Activated CD8-positive, alpha-beta memory T cell treated with anti-CD3 and anti-CD28 coated beads, Interleukin-2, amount 50 U/mL, for 1 hour (primary cell): ENCODE results near the gene SMIM35.
"Not testable (repeated sequence)": the region's sequence is repeated elsewhere in the genome, so short reads cannot be mapped to it uniquely, and the experiment has no call there.

Experiments used
- DNase-seq: peaks from one replicate; pipeline ENCODE4 v3.0.0-alpha.2; 2020; ENCODE audit errors: extremely low read depth

SMIM35 gene

DNA sequence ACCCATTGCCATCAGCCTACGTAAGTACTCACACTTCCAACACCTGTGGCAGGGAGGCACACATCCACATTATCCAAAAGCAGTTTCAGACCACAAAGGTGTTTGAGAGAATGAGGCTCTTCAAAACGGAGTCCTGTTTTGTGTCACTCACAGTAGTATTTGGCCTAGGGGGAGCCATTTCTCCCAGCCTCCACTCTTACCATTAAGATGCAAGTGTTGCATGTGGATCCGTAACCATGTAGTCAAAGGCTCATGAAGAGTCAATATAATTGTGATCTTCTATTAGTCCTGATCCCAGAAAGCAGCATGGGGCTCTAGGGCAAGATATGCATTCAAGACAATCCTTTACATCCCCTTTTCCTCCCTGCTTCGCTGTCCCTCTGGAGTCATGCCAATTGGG, 59.1 kb downstream of the SMIM35 start:
- DNase-seq: no peak

- no peak for DNase-seq
Observed at GRCh38 chr11:118021146-118021545, 65.6 kb downstream of the SMIM35 start.

DNA sequence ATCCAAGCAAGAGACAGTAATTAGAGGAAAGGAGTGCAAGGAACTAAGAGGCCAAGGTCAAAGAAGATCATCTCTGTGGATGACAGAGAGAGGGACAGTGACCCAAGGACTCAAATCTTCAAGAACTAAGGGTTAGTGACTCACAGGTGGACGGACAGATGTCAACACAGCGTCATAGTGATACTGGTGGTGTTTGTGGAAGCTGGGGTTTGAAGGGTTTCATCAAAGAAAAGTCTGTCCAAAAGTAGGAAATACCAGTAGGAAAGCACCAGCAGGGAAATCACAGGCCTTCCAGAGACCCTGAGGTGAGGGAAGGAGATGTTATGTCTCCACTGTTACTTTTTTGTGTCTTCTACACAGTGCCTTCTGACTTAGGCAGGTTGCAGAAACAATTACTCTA, 68.4 kb downstream of the SMIM35 start:
- no peak for DNase-seq

DNA sequence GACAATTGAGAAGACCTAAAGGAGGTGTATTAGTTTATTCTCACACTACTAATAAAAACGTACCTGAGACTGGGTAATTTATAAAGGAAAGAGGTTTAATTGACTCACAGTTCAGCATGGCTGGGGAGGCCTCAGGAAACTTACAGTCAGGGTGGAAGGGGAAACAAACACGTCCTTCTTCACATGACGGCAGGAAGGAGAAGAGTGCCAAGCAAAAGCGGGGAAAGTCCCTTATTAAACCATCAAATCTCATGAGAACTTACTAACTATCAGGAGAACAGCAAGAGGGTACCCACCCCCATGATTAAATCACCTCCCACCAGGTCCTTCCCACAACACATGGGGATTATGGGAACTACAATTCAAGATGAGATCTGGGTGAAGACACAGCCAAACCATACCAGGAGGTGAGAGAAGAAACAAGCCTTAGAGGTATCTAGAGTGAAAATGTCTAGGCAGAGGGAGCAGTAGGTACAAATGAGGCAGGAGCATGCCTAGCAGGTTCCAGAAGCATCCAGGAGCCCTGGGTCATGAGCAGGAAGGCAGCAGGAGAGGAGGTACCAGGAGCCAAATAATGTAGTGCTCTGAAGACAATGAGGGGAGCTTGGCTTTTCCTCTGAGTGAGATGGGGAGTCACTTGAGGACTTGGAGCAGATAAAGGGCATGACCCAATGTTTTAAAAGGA, 69.0 kb downstream of the SMIM35 start:
- no peak for DNase-seq

DNA sequence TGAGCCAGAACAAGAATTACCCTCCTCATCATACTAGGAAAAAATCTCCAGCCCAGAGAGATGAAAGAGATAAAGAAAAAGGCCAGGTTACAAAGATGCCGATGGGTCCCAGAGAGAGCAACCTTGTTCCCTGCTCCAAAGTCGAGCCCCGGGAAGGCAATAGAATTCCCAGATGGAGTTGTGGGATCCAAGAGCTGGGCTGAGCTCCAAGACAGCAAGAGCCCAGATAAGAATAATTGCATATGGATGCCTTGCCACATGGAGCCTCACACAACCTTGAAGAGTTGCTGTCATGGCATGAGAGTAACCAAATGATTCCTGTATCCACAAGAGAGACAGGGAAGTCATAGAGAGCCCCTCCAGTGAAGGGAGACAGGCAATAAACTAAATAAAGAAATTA, 69.7 kb downstream of the SMIM35 start:
- DNase-seq: no peak

DNA sequence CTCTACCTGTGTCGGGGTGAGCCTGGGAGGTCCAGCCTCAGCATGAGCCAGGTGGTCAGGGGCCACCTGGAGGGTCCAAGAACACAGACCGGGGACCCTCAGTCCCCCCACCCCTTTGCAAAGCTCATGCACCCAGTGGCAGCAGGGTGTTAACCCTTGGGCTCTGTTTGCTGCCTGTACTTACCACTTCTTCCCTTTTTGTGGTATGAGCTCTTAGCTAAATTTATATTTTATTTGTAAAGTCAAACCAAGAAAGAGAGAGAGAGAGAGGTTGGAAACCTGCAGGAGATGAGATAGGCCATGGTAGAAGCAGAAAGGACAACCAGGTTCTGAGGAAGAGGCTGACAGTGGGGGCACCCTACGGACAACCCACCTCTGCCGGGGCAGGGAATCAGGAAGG, 70.7 kb downstream of the SMIM35 start:
- DNase-seq: no peak

DNA sequence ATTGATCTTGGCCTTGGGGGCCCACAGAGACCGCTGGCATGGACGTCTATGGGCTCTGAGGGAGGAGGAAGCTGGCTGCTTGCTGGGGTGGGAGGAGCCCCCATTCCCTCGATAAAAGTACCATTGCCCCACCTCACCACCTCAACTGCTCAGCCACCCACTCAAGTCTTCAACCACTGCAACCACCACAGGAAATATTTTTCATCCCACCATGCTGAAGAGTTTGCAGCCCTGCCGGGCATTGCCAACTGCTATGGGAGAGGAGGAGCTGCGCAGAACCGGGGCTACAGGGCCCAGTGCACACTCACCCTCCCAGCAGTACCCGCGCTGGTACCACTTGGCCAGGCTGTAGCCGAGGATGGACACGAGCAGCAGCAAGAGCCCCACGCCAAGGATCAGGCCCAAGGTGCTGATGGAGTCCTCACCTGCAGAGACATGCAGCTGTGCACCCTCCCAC, 71.3 kb downstream of the SMIM35 start:
- no peak for DNase-seq

DNA sequence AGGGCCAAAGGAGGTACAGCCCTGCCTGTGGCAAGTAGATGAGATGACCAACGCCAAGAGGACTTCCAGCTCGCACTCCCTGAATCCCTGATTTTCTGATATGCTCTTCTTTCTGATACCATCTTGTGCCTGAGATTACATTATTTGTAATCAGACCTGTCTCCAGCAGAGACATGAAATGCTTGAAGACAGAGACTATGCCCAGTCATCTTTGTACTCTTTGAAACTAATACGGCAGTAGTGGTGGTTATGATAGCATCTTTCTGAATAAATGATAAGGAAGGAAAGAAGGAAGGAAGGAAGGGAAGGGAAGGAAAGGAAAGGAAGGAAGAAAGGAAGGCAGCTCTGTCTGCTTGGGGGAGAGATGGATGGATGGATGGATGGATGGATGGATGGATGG, 72.7 kb downstream of the SMIM35 start:
- no peak for DNase-seq

GRCh38 chr11:118012083-118012669, 74.6 kb downstream of the SMIM35 start:
- DNase-seq: no peak

DNA sequence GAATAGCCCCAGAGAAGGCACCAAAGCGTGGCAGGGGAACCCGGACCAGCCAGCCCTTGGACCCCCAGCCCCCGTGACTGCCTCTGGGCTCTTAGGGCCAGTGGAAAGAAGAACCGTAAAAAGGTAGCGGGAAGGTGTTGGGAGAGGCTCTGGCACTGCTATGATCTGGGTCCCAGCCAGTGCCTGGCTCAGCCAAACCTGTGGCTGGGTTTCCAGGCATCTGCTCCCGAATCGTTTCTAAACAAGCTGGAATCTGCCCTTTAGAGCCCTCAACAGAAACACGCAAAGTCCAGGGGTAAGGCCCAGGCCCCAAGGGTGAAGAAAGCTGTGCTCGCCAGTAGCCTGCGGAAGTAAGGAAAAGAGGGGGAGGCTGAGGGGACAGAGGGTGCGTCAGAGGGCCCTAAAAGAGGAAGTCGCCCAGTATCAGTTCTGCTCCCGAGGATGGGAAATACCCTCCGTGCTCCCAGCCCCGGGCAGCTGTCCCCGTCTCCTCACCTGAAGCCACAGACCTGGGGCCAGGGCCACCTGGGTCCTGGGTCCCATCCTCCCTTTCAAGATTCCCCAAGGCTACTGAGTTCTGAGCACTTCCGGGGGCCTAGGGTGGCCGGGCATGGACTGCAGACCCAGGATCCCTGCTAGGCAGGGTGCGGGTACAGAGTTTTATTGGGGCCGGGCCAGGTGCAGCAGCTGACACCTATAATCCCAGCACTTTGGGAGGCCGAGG, 75.9 kb downstream of the SMIM35 start:
- no peak for DNase-seq

DNA sequence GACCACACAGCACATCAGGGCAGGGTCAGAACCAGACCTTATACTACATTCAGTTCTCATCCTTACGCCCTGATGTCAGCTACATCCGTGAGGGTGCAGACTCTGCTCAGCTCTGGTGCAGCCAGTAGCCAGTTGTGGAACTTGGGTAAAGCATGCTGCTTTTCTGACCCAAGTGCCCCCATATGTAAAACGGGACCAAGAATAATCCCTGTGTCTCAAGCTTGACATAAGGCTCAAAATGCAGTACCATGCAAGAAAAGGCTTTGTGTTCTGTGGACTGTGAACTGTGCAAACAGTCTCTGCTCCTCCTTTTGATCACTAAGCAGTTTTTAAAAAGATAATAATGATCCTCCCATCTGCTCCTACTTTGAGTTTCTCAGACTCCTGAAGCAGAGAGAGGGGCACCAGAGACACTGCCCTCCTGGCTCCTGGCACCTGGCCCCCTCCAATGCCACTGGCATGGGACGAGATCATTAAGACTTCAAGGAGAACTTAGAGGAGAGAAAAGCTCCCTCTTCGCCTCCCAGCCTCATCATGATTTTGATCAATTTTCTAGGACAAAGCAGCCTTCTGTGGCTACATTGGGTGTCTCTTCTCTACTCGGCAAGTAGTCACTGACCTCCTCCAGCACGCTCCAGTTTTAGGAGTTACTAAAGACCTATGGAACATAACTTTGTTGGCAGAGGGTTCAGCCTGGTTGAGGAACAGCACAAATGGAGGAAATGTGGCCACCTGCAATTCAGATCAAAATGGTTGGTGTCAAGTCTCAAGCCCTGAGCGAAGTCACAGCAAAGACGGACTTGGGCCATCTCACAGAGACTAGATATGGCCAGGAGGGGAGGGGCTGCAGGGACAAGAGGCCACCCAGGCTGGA, 76.7 kb downstream of the SMIM35 start:
- no peak for DNase-seq

- no peak for DNase-seq
Observed at GRCh38 chr11:118008271-118008911, 78.4 kb downstream of the SMIM35 start.

- not testable (repeated sequence) for DNase-seq
Observed at GRCh38 chr11:118007563-118008270, 79.0 kb downstream of the SMIM35 start.

DNA sequence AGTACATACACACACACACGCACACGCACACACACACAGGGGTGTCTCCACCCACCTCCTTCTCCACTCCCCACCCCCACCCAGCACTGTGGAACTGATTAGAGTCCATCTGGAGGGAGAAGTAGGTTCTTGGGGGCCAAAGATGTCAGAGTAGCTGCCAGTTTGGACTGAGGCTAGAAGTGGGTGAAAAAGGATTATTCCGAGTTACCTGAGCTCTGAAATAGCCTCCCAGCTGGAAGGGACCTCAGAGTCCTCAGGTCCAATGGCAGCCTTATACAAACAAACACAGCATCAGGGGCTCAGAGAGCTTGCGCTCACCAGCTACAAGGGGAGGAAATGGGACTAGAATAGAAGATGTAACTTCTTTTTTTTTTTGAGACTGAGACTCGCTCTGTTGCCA, 79.7 kb downstream of the SMIM35 start:
- no peak for DNase-seq

- no peak for DNase-seq
Observed at GRCh38 chr11:118006153-118006534, 80.6 kb downstream of the SMIM35 start.

DNA sequence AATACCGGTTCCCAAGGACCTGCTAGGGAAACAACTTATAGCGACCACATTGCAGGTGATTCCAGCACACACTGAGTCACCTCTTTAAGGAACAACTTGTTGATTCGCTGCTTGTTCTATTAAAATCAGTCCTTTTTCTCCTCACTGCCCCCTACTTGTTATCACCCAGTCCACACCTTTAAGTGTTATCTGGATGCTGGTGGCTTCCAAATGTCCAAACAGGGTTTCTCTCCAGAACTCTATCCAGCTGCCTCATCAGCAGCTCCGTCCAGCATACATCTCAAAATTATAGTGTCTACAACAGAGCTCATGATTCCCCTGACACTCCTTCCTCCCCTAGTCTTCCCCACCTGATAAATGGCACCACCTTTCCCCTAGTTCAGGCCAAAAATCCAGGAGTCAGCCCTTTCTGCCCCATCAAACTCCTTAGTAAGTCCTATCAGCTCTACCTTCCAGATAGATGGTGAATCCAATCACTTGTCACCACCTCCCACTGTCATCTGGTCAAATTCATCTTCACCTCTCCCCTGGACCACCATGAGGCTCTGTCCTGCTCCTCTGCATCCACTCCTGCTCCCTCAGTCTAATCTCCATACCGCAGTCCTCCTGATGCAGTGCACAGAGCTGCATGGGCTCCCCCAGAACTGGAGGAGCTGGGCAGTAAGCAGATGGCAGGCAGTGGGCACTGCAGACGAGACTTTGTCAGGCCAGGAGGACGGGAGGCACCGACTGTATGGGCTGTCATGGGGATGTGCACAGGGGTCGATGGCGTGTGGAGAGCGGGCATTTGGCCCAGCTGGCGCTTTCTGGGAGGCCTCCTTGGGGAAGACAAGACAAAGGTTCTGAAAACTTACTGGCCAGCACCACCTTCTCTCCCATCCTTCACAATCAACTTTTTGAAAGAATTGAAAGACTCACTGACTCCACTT, 81.3 kb downstream of the SMIM35 start:
- DNase-seq: no peak

- DNase-seq: no peak
Observed at GRCh38 chr11:118004543-118005223, 82.1 kb downstream of the SMIM35 start.

GRCh38 chr11:118003456-118003855, 83.3 kb downstream of the SMIM35 start:
- no peak for DNase-seq
